ENCODE data around the gene CLMP.

Gene CLMP

GRCh38 chr11:123231256-123231655 lies 36.2 kb upstream of the CLMP start:
- H3K4me3 ChIP-seq (replicated peaks; ENCODE audit: low read depth, low read length): no peak overlapping the region
- DNase-seq (ENCODE audit: extremely low read depth, low read depth): no peak
- TF ChIP-seq, protein P1, sequence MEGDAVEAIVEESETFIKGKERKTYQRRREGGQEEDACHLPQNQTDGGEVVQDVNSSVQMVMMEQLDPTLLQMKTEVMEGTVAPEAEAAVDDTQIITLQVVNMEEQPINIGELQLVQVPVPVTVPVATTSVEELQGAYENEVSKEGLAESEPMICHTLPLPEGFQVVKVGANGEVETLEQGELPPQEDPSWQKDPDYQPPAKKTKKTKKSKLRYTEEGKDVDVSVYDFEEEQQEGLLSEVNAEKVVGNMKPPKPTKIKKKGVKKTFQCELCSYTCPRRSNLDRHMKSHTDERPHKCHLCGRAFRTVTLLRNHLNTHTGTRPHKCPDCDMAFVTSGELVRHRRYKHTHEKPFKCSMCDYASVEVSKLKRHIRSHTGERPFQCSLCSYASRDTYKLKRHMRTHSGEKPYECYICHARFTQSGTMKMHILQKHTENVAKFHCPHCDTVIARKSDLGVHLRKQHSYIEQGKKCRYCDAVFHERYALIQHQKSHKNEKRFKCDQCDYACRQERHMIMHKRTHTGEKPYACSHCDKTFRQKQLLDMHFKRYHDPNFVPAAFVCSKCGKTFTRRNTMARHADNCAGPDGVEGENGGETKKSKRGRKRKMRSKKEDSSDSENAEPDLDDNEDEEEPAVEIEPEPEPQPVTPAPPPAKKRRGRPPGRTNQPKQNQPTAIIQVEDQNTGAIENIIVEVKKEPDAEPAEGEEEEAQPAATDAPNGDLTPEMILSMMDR (IDR thresholded peaks at IDR 0.05; ENCODE audit: low read depth, low read length, missing control alignments): no peak

DNA sequence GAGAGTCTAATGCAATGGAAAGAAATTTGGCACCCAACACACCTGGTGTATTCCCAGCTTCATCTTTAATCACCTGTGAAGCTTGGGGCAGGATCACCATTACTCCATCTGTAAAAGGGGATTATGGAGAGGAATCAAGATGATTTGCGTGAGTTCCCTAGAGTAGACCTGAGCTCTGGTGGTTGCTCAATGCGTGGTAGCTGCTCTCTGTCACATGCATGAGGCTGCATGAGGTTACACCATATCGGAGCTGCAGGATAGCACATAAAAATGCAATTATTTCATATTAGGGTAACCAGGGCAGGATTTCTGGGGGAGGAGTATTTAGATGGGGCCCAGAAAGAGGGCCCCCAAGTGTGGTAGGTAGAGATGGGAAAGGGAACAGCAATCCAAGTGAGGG lies 35.3 kb upstream of the CLMP start:
- DNase-seq (ENCODE audit: extremely low read depth, low read depth): no peak
- H3K4me3 ChIP-seq (replicated peaks; ENCODE audit: low read depth, low read length): no peak overlapping the region
- TF ChIP-seq, protein P1 (IDR thresholded peaks at IDR 0.05; ENCODE audit: low read depth, low read length, missing control alignments): no peak

- DNase-seq (ENCODE audit: extremely low read depth, low read depth): no peak
- TF ChIP-seq, protein P1 (IDR thresholded peaks at IDR 0.05; ENCODE audit: low read depth, low read length, missing control alignments): no peak
- no peak overlapping the region for H3K4me3 ChIP-seq (replicated peaks; ENCODE audit: low read depth, low read length)
Observed at GRCh38 chr11:123228496-123229163, 33.6 kb upstream of the CLMP start.

DNA sequence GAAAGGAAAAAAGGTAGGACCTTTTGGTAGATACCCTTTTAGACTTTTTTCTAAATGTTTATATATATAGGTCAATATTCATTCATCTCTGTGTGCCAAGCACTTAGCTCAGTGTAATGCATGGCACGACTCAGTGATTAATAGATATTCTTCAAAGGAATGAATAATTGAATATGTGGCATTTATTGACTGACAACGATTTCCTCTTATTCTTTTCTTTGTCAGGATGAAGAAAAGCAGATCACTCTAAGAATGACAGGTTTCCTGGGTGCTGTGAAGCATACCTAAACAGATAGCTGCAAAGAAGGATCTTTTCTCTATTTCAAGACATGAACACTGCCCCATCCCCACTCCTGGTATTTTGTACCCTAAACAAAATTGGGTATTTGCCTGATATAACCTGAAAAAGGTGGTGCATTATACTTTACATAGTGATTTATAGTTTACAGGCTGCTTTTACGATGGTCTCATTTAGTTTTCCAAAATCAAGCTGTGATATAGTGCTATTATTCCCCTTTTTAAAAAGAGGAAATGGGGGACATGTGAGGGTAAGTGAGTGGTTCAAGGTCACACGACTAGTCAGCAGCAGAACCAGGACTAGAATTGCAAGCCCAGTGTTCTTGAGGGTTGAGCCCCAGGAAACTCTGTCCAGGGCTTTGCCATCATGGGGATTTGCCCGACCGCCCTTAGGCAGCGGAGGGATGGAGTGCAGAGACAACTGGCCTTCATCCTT lies 32.9 kb upstream of the CLMP start:
- DNase-seq (ENCODE audit: extremely low read depth, low read depth): no peak
- no peak overlapping the region for H3K4me3 ChIP-seq (replicated peaks; ENCODE audit: low read depth, low read length)

GRCh38 chr11:123221584-123221983 lies 26.5 kb upstream of the CLMP start:
- DNase-seq (ENCODE audit: extremely low read depth, low read depth): no peak
- H3K4me3 ChIP-seq (replicated peaks; ENCODE audit: low read depth, low read length): no peak overlapping the region
- TF ChIP-seq, protein P1 (IDR thresholded peaks at IDR 0.05; ENCODE audit: low read depth, low read length, missing control alignments): no peak

More for the DNA sequence above, 32.9 kb upstream of the CLMP start:
- TF ChIP-seq, protein P1 (IDR thresholded peaks at IDR 0.05; ENCODE audit: low read depth, low read length, missing control alignments): no peak

DNA sequence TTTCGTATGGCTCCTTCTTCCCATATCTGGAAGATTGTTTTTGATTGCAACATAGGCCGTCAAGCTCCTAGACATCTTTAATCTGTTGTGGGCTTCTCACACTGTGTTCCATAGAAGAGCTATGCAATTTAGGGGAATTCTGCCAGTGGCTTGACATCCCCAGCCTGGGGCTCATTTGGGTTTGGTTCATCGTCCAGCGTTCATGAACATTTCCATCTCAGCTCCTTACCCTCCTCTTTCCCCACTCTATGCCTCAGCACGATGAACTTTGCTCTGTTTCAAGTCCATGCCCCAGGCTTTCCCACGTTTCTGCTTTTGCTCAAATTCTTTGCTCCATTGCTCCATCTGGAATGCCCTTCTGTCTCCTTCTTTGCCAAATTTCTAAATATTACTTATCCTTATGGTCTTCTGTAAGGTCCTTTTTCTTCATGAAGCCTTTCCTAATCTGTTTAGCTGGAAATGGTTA lies 26.1 kb upstream of the CLMP start:
- no peak overlapping the region for H3K4me3 ChIP-seq (replicated peaks; ENCODE audit: low read depth, low read length)
- TF ChIP-seq, protein P1 (IDR thresholded peaks at IDR 0.05; ENCODE audit: low read depth, low read length, missing control alignments): no peak
- no peak for DNase-seq (ENCODE audit: extremely low read depth, low read depth)
